ENCODE results near the gene HOXD12. TPM values are rescaled to one million over a fixed set of nuclear protein-coding genes. Genes with fewer than 3 reads are reported as not detected.

HOXD12 gene
- total RNA-seq, 2 experiments from 2014 or later = not detected

GRCh38 chr2:176121190-176122051, 21.8 kb downstream of the HOXD12 start:
- ATAC-seq (ENCODE audit: poor library complexity) (no peak), DNase-seq (no peak)
- intact Hi-C loops (cut with DNase I, micrococcal nuclease) = loop anchor here in 1 of 2 experiments (10.0 kb wide), 1 partner anchor 53 kb away; no protein-coding TSS in a partner anchor
- Mint-ChIP-seq H3K4me3 (no peak overlapping the region), H3K9me3 (no peaks in the 10 kb centered on the region), H3K4me1 (ENCODE audit: low read depth) (peaks cover 14% of the 10 kb centered on the region), H3K27me3 (peaks cover 93% of the 10 kb centered on the region), H3K36me3 (ENCODE audit: low read depth) (peaks cover 10% of the 10 kb centered on the region), H3K27ac (no peak overlapping the region)
- Histone ChIP-seq H3K27ac (ENCODE audit: low read depth in 1 of 2, low read length in 2 of 2) (no peak overlapping the region), H3K36me3 (ENCODE audit: insufficient read depth, low read length) (no peaks in the 10 kb centered on the region), H3K4me3 (ENCODE audit: low read length) (no peak overlapping the region), H3K27me3 (ENCODE audit: control insufficient read depth in 1 of 2, insufficient read depth in 2 of 2, low read length in 2 of 2) (peaks cover 90 to 98% of the 10 kb centered on the region in 2 experiments), H3K9me3 (ENCODE audit: control insufficient read depth in 1 of 2, insufficient read depth in 1 of 2, low read length in 2 of 2) (peaks cover 0 to 61% of the 10 kb centered on the region in 2 experiments), H3K4me1 (ENCODE audit: insufficient read depth, low read length) (peaks cover 26% of the 10 kb centered on the region)
- CTCF ChIA-PET = interaction anchor here (1.5 kb wide), 1 partner anchor 1027 kb away, joined by 3 read pairs; no protein-coding TSS in a partner anchor
- POLR2A ChIA-PET = interaction anchor here (1.2 to 2.6 kb wide), 2 partner anchors 11 kb away, joined by 3 to 8 read pairs; no protein-coding TSS in a partner anchor
- no peak for TF ChIP-seq CTCF (IDR thresholded peaks at IDR 0.05)

- H3K4me3 ChIP-seq (ENCODE audit: low read length) = peak overlapping the region; percentile 37
Observed at GRCh38 chr2:176122052-176122682, 22.6 kb downstream of the HOXD12 start.

More at GRCh38 chr2:176122052-176122682, 22.6 kb downstream of the HOXD12 start:
- H3K36me3 Mint-ChIP-seq (ENCODE audit: low read depth) = peaks cover 6% of the 10 kb centered on the region
- peaks cover 18% of the 10 kb centered on the region for H3K4me1 Mint-ChIP-seq (ENCODE audit: low read depth)
- Histone ChIP-seq H3K27me3 (ENCODE audit: control insufficient read depth in 1 of 2, insufficient read depth in 2 of 2, low read length in 2 of 2) (peaks cover 88 to 97% of the 10 kb centered on the region in 2 experiments), H3K36me3 (ENCODE audit: insufficient read depth, low read length) (no peaks in the 10 kb centered on the region), H3K9me3 (ENCODE audit: control insufficient read depth in 1 of 2, insufficient read depth in 1 of 2, low read length in 2 of 2) (peaks cover 0 to 55% of the 10 kb centered on the region in 2 experiments), H3K4me1 (ENCODE audit: insufficient read depth, low read length) (peaks cover 26% of the 10 kb centered on the region), H3K27ac (ENCODE audit: low read depth in 1 of 2, low read length in 2 of 2) (no peak overlapping the region)
- no peak overlapping the region for H3K27ac Mint-ChIP-seq
- H3K9me3 Mint-ChIP-seq = no peaks in the 10 kb centered on the region
- intact Hi-C loops (cut with DNase I, micrococcal nuclease) = loop anchor here in 1 of 2 experiments (10.0 kb wide), 1 partner anchor 53 kb away; no protein-coding TSS in a partner anchor
- ATAC-seq (ENCODE audit: poor library complexity) = peak; percentile 24
- no peak for DNase-seq
- peaks cover 93% of the 10 kb centered on the region for H3K27me3 Mint-ChIP-seq
- no peak for TF ChIP-seq CTCF (IDR thresholded peaks at IDR 0.05)
- peak overlapping the region; percentile 81 for H3K4me3 Mint-ChIP-seq
- ChIA-PET CTCF (interaction anchor here (1.5 kb wide), 1 partner anchor 1027 kb away, joined by 3 read pairs; no protein-coding TSS in a partner anchor), POLR2A (interaction anchor here (1.2 to 2.6 kb wide), 2 partner anchors 11 to 12 kb away, joined by 3 to 8 read pairs; no protein-coding TSS in a partner anchor)

Measured in CD4-positive, alpha-beta T cell (primary cell).